MM.1S (cell line): ENCODE measurements around the gene ZEB2.

ENCODE experiments used
- CTCF ChIP-seq: fragments of 300-600 bp; sonication (generic); IDR thresholded peaks from 2 replicates; pipeline ENCODE4 v1.5.1; 2016; ENCODE audit warnings: antibody characterized with exemption, low read length, mixed read lengths
- EZH2 ChIP-seq: fragments of 300-600 bp; sonication (generic); optimal IDR thresholded peaks from 2 replicates; pipeline ENCODE3; 2017; ENCODE audit warnings: low read depth, mild to moderate bottlenecking, antibody characterized with exemption, low read length, mixed read lengths
- EZH2phosphoT487 ChIP-seq: fragments of 300-600 bp; sonication (generic); IDR thresholded peaks from 2 replicates; pipeline ENCODE4 v1.6.1; 2018; ENCODE audit warnings: antibody characterized with exemption, low read length

- TF ChIP-seq CTCF (no peak), EZH2 (no peak), EZH2phosphoT487 (no peak)
These were observed 24.5 kb downstream of the ZEB2 start for GRCh38 chr2:144495227-144496091.
